ENCODE measurements around the gene NFS1. TPM values are rescaled to one million over a fixed set of nuclear protein-coding genes. Genes with fewer than 3 reads are reported as not detected.

Gene NFS1
- total RNA-seq, 2 donors from 2014 or later: 43.3 to 46.0 TPM

Other genes with a start within 250 kb of the NFS1 start
- 10 to 100 TPM; 45.1 to 55.0 TPM for gene CEP250, start 243.8 kb downstream of the NFS1 start, total RNA-seq
- not detected for gene C20orf173, start 169.7 kb downstream of the NFS1 start, total RNA-seq
- 100 to 1,000 TPM; 139 to 145 TPM for gene ERGIC3, start 157.3 kb downstream of the NFS1 start, total RNA-seq
- 1 to 10 TPM; 8.7 to 9.8 TPM for gene SPAG4, start 83.5 kb downstream of the NFS1 start, total RNA-seq
- gene CPNE1, start 34.5 kb downstream of the NFS1 start, total RNA-seq: 100 to 1,000 TPM; 459 to 512 TPM
- gene RBM12, start 34.5 kb downstream of the NFS1 start, total RNA-seq: 10 to 100 TPM; 71.1 to 92.4 TPM
- gene ROMO1, start 53 bp upstream of the NFS1 start, total RNA-seq: 10 to 100 TPM; 51.4 to 53.8 TPM
- gene RBM39, start 42.9 kb upstream of the NFS1 start, total RNA-seq: 100 to 1,000 TPM; 431 to 525 TPM
- 10 to 100 TPM; 68.1 to 68.6 TPM for gene PHF20, start 72.7 kb upstream of the NFS1 start, total RNA-seq

Data from activated T-cell treated with anti-CD3 and anti-CD28 coated beads, Interleukin-2, amount 50 U/mL, for 72 hours (primary cell).